HEK293 (cell line): Measurements from ENCODE around the gene TNS1.

Experiments used
- EGR2 ChIP-seq: fragments of 450-650 bp; formaldehyde crosslinking; IDR thresholded peaks from 2 replicates; pipeline ENCODE4 v1.5.1; 2016; ENCODE audit warnings: low read depth, missing biosample characterization, missing genetic modification characterization
- MEIS1 ChIP-seq: sonication (generic); formaldehyde crosslinking; IDR thresholded peaks from 2 replicates; pipeline ENCODE4 v1.8.1; 2022; ENCODE audit warnings: missing genetic modification reagents, mild to moderate bottlenecking, borderline replicate concordance
- SALL2 ChIP-seq: fragments of 450-650 bp; formaldehyde crosslinking; IDR thresholded peaks from 2 replicates; pipeline ENCODE4 v1.5.0; 2017; ENCODE audit warnings: missing biosample characterization, mild to moderate bottlenecking, missing genetic modification characterization, borderline replicate concordance
- SP2 ChIP-seq: fragments of 450-650 bp; formaldehyde crosslinking; IDR thresholded peaks from 2 replicates; pipeline ENCODE4 v1.5.1; 2016; ENCODE audit warnings: missing biosample characterization, missing genetic modification characterization
- ZBTB1 ChIP-seq: fragments of 450-650 bp; formaldehyde crosslinking; IDR thresholded peaks from 2 replicates; pipeline ENCODE4 v1.5.1; 2016; ENCODE audit warnings: missing biosample characterization, missing genetic modification characterization
- ZBTB17 ChIP-seq: fragments of 450-650 bp; formaldehyde crosslinking; IDR thresholded peaks from 2 replicates; pipeline ENCODE4 v1.5.1; 2016; ENCODE audit warnings: missing biosample characterization, missing genetic modification characterization
- ZBTB8A ChIP-seq: fragments of 450-650 bp; formaldehyde crosslinking; IDR thresholded peaks from 2 replicates; pipeline ENCODE4 v1.5.1; 2016; ENCODE audit warnings: missing biosample characterization, missing genetic modification characterization
- ZFHX2 ChIP-seq: fragments of 450-650 bp; formaldehyde crosslinking; conservative IDR thresholded peaks from 2 replicates; pipeline ENCODE4 v1.5.1; 2016; ENCODE audit warnings: missing biosample characterization, missing genetic modification characterization
- ZFP41 ChIP-seq: fragments of 450-650 bp; formaldehyde crosslinking; IDR thresholded peaks from 2 replicates; pipeline ENCODE4 v1.5.1; 2016; ENCODE audit warnings: missing biosample characterization, missing genetic modification characterization, borderline replicate concordance
- ZNF138 ChIP-seq: fragments of 450-650 bp; formaldehyde crosslinking; IDR thresholded peaks from 2 replicates; pipeline ENCODE4 v1.5.1; 2016; ENCODE audit warnings: missing biosample characterization, missing genetic modification characterization, borderline replicate concordance
- ZNF274 ChIP-seq, 2 experiments: fragments of 200-500 bp in 1 of 2; fragments of 450-650 bp in 1 of 2; sonication (Bioruptor generic) in 1 of 2; formaldehyde crosslinking in 1 of 2; IDR thresholded peaks; 2 replicates each; pipeline versions ENCODE4 v1.5.1 to v1.6.1; 2014 to 2016; ENCODE audit warnings: borderline replicate concordance in 1 of 2, inconsistent platforms in 1 of 2, low read length in 1 of 2, missing biosample characterization in 1 of 2, missing genetic modification characterization in 1 of 2
- ZNF324 ChIP-seq: fragments of 450-650 bp; formaldehyde crosslinking; IDR thresholded peaks from 2 replicates; pipeline ENCODE4 v1.5.1; 2016; ENCODE audit warnings: missing biosample characterization, missing genetic modification characterization
- ZNF404 ChIP-seq: fragments of 450-650 bp; formaldehyde crosslinking; IDR thresholded peaks from 2 replicates; pipeline ENCODE4 v1.5.1; 2017; ENCODE audit warnings: missing biosample characterization, missing genetic modification characterization
- ZNF449 ChIP-seq: fragments of 450-650 bp; formaldehyde crosslinking; IDR thresholded peaks from 2 replicates; pipeline ENCODE4 v1.5.1; 2017; ENCODE audit warnings: missing biosample characterization, mild to moderate bottlenecking, missing genetic modification characterization, moderate library complexity
- ZNF544 ChIP-seq: fragments of 450-650 bp; formaldehyde crosslinking; IDR thresholded peaks from 2 replicates; pipeline ENCODE4 v1.5.0; 2017; ENCODE audit warnings: missing biosample characterization, missing genetic modification characterization
- ZNF561 ChIP-seq: fragments of 450-650 bp; IDR thresholded peaks from 2 replicates; pipeline ENCODE4 v1.5.1; 2018; ENCODE audit warnings: missing biosample characterization, missing genetic modification characterization, borderline replicate concordance
- ZNF654 ChIP-seq: fragments of 450-650 bp; formaldehyde crosslinking; IDR thresholded peaks from 2 replicates; pipeline ENCODE4 v1.5.1; 2016; ENCODE audit warnings: low read depth, missing biosample characterization, missing genetic modification characterization
- ZNF692 ChIP-seq: fragments of 450-650 bp; formaldehyde crosslinking; IDR thresholded peaks from 2 replicates; pipeline ENCODE4 v1.5.1; 2016; ENCODE audit warnings: missing biosample characterization, missing genetic modification characterization
- ZXDB ChIP-seq: fragments of 450-650 bp; formaldehyde crosslinking; IDR thresholded peaks from 2 replicates; pipeline ENCODE4 v1.5.1; 2016; ENCODE audit warnings: missing biosample characterization, missing genetic modification characterization
- TF ChIP-seq, protein P1 (sequence below): fragments of 450-650 bp; formaldehyde crosslinking; IDR thresholded peaks from 2 replicates; pipeline ENCODE4 v1.5.1; 2016; ENCODE audit warnings: missing biosample characterization, missing genetic modification characterization
- TF ChIP-seq, protein P2 (sequence below): fragments of 450-650 bp; formaldehyde crosslinking; optimal IDR thresholded peaks from 2 replicates; pipeline ENCODE3; 2016; ENCODE audit warnings: missing biosample characterization, mild to moderate bottlenecking, missing genetic modification characterization
- TF ChIP-seq, protein P3 (sequence below): IDR thresholded peaks from 2 replicates; pipeline ENCODE4 v1.6.1; 2011; ENCODE audit warnings: mild to moderate bottlenecking, low read depth, low read length, borderline replicate concordance

The TNS1 gene

GRCh38 chr2:217756375-217757107 lies 246.3 kb downstream of the TNS1 start (continued):
- TF ChIP-seq ZNF692 (no peak), ZNF274 (IDR thresholded peaks at IDR 0.05; ENCODE audit: low read length) (no peak), ZNF274 (tag by site-specific recombination; IDR thresholded peaks at IDR 0.05; ENCODE audit: borderline replicate concordance) (no peak), ZFP41 (tag by site-specific recombination) (no peak), ZFHX2 (tag by site-specific recombination) (peak; percentile 30; the same call in 1 of the 2 replicates), ZBTB17 (peak; percentile 42; the same call in 1 of the 2 replicates), EGR2 (tag by site-specific recombination) (no peak), MEIS1 (CRISPR knock-in tag) (no peak), ZXDB (peak; percentile 25; the same call in 1 of the 2 replicates), ZNF138 (tag by site-specific recombination) (no peak), ZBTB1 (0 out of 2 replicates have a peak, but pooled peaks have one; percentile 36), ZNF404 (tag by site-specific recombination) (no peak), ZNF561 (tag by site-specific recombination) (no peak), SP2 (tag by site-specific recombination) (peak; percentile 27; the same call in 1 of the 2 replicates), ZBTB8A (tag by site-specific recombination) (peak; percentile 73), ZNF544 (tag by site-specific recombination) (no peak), ZNF324 (no peak), ZNF449 (tag by site-specific recombination) (no peak), SALL2 (no peak), ZNF654 (tag by site-specific recombination) (peak; percentile 62)
- TF ChIP-seq, protein P1, sequence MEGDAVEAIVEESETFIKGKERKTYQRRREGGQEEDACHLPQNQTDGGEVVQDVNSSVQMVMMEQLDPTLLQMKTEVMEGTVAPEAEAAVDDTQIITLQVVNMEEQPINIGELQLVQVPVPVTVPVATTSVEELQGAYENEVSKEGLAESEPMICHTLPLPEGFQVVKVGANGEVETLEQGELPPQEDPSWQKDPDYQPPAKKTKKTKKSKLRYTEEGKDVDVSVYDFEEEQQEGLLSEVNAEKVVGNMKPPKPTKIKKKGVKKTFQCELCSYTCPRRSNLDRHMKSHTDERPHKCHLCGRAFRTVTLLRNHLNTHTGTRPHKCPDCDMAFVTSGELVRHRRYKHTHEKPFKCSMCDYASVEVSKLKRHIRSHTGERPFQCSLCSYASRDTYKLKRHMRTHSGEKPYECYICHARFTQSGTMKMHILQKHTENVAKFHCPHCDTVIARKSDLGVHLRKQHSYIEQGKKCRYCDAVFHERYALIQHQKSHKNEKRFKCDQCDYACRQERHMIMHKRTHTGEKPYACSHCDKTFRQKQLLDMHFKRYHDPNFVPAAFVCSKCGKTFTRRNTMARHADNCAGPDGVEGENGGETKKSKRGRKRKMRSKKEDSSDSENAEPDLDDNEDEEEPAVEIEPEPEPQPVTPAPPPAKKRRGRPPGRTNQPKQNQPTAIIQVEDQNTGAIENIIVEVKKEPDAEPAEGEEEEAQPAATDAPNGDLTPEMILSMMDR (tag by site-specific recombination), result peak; percentile 85
- TF ChIP-seq, protein P2, sequence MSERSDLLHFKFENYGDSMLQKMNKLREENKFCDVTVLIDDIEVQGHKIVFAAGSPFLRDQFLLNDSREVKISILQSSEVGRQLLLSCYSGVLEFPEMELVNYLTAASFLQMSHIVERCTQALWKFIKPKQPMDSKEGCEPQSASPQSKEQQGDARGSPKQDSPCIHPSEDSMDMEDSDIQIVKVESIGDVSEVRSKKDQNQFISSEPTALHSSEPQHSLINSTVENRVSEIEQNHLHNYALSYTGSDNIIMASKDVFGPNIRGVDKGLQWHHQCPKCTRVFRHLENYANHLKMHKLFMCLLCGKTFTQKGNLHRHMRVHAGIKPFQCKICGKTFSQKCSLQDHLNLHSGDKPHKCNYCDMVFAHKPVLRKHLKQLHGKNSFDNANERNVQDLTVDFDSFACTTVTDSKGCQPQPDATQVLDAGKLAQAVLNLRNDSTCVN (tag by site-specific recombination), result peak; percentile 46
- TF ChIP-seq, protein P3, sequence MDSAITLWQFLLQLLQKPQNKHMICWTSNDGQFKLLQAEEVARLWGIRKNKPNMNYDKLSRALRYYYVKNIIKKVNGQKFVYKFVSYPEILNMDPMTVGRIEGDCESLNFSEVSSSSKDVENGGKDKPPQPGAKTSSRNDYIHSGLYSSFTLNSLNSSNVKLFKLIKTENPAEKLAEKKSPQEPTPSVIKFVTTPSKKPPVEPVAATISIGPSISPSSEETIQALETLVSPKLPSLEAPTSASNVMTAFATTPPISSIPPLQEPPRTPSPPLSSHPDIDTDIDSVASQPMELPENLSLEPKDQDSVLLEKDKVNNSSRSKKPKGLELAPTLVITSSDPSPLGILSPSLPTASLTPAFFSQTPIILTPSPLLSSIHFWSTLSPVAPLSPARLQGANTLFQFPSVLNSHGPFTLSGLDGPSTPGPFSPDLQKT, result no peak
